ENCODE measurements around the gene RBM15B. TPM values are rescaled to one million over a fixed set of nuclear protein-coding genes. Genes with fewer than 3 reads are reported as not detected.

Gene RBM15B
- total RNA-seq, 1 donor from 2014 or later: 23.5 TPM

GRCh38 chr3:51355891-51356578, 35.0 kb upstream of the RBM15B start:
- DNase-seq (ENCODE audit: low read depth): no peak
- H3K27ac ChIP-seq (ENCODE audit: low read depth, low read length): no peak overlapping the region
- H3K4me1 ChIP-seq (ENCODE audit: insufficient read depth, low read length): no peaks in the 10 kb centered on the region
- no peaks in the 10 kb centered on the region for H3K4me1 Mint-ChIP-seq (ENCODE audit: low read depth, unreplicated experiment)
- H3K27me3 ChIP-seq (ENCODE audit: insufficient read depth, low read length): no peaks in the 10 kb centered on the region
- peaks cover 8% of the 10 kb centered on the region for H3K36me3 Mint-ChIP-seq (ENCODE audit: low read depth, unreplicated experiment)
- no peaks in the 10 kb centered on the region for H3K9me3 ChIP-seq (ENCODE audit: insufficient read depth, low read depth, low read length)
- no peak overlapping the region for H3K27ac Mint-ChIP-seq (ENCODE audit: unreplicated experiment)
- H3K27me3 Mint-ChIP-seq (ENCODE audit: low read depth, unreplicated experiment): peaks cover 10% of the 10 kb centered on the region
- H2AFZ ChIP-seq (ENCODE audit: low read depth, low read length): no peak overlapping the region
- H3K4me3 Mint-ChIP-seq (ENCODE audit: unreplicated experiment): no peak overlapping the region
- H3K9me3 Mint-ChIP-seq (ENCODE audit: unreplicated experiment): no peaks in the 10 kb centered on the region
- no peaks in the 10 kb centered on the region for H3K79me2 ChIP-seq (ENCODE audit: insufficient read depth, low read length)
- FAIRE-seq: no peak
- no peak for TF ChIP-seq CTCF (IDR thresholded peaks at IDR 0.05; ENCODE audit: insufficient read depth, low read depth, low read length)
- H3K36me3 ChIP-seq (ENCODE audit: insufficient read depth, low read length): no peaks in the 10 kb centered on the region
- H3K4me2 ChIP-seq (ENCODE audit: low read length): no peak overlapping the region
- H3K4me3 ChIP-seq (ENCODE audit: insufficient read depth, low read depth, low read length): no peak overlapping the region
- H3K9ac ChIP-seq (ENCODE audit: low read length): no peak overlapping the region
- H4K20me1 ChIP-seq (ENCODE audit: insufficient read depth, low read length): no peaks in the 10 kb centered on the region

GRCh38 chr3:51357856-51358255, 33.2 kb upstream of the RBM15B start:
- H3K4me3 ChIP-seq (ENCODE audit: insufficient read depth, low read depth, low read length): no peak overlapping the region
- H3K9me3 Mint-ChIP-seq (ENCODE audit: unreplicated experiment): no peaks in the 10 kb centered on the region
- TF ChIP-seq EZH2 (IDR thresholded peaks at IDR 0.05; ENCODE audit: insufficient read depth, low read length) (no peak), CTCF (IDR thresholded peaks at IDR 0.05; ENCODE audit: insufficient read depth, low read depth, low read length) (no peak)
- H3K9ac ChIP-seq (ENCODE audit: low read length): no peak overlapping the region
- no peak overlapping the region for H3K27ac Mint-ChIP-seq (ENCODE audit: unreplicated experiment)
- no peaks in the 10 kb centered on the region for H3K36me3 ChIP-seq (ENCODE audit: insufficient read depth, low read length)
- H3K36me3 Mint-ChIP-seq (ENCODE audit: low read depth, unreplicated experiment): peaks cover 10% of the 10 kb centered on the region
- H3K9me3 ChIP-seq (ENCODE audit: insufficient read depth, low read depth, low read length): no peaks in the 10 kb centered on the region
- no peaks in the 10 kb centered on the region for H3K4me1 Mint-ChIP-seq (ENCODE audit: low read depth, unreplicated experiment)
- H3K27me3 ChIP-seq (ENCODE audit: insufficient read depth, low read length): no peaks in the 10 kb centered on the region
- no peak overlapping the region for H2AFZ ChIP-seq (ENCODE audit: low read depth, low read length)
- H3K4me3 Mint-ChIP-seq (ENCODE audit: unreplicated experiment): no peak overlapping the region
- no peak overlapping the region for H3K27ac ChIP-seq (ENCODE audit: low read depth, low read length)
- H3K79me2 ChIP-seq (ENCODE audit: insufficient read depth, low read length): no peaks in the 10 kb centered on the region
- H3K4me2 ChIP-seq (ENCODE audit: low read length): no peak overlapping the region
- no peak for FAIRE-seq
- DNase-seq (ENCODE audit: low read depth): no peak
- peaks cover 10% of the 10 kb centered on the region for H3K27me3 Mint-ChIP-seq (ENCODE audit: low read depth, unreplicated experiment)
- H3K4me1 ChIP-seq (ENCODE audit: insufficient read depth, low read length): no peaks in the 10 kb centered on the region
- no peaks in the 10 kb centered on the region for H4K20me1 ChIP-seq (ENCODE audit: insufficient read depth, low read length)

GRCh38 chr3:51358981-51359380, 32.1 kb upstream of the RBM15B start:
- H3K27me3 ChIP-seq (ENCODE audit: insufficient read depth, low read length): no peaks in the 10 kb centered on the region
- TF ChIP-seq EZH2 (IDR thresholded peaks at IDR 0.05; ENCODE audit: insufficient read depth, low read length) (no peak), CTCF (IDR thresholded peaks at IDR 0.05; ENCODE audit: insufficient read depth, low read depth, low read length) (no peak)
- no peak overlapping the region for H3K4me3 ChIP-seq (ENCODE audit: insufficient read depth, low read depth, low read length)
- Mint-ChIP-seq H3K4me3 (ENCODE audit: unreplicated experiment) (no peak overlapping the region), H3K27me3 (ENCODE audit: low read depth, unreplicated experiment) (peaks cover 10% of the 10 kb centered on the region), H3K4me1 (ENCODE audit: low read depth, unreplicated experiment) (no peaks in the 10 kb centered on the region), H3K36me3 (ENCODE audit: low read depth, unreplicated experiment) (peaks cover 10% of the 10 kb centered on the region), H3K9me3 (ENCODE audit: unreplicated experiment) (peaks cover 4% of the 10 kb centered on the region), H3K27ac (ENCODE audit: unreplicated experiment) (no peak overlapping the region)
- H3K9me3 ChIP-seq (ENCODE audit: insufficient read depth, low read depth, low read length): no peaks in the 10 kb centered on the region
- no peak overlapping the region for H3K9ac ChIP-seq (ENCODE audit: low read length)
- no peaks in the 10 kb centered on the region for H3K36me3 ChIP-seq (ENCODE audit: insufficient read depth, low read length)
- H2AFZ ChIP-seq (ENCODE audit: low read depth, low read length): no peak overlapping the region
- H3K4me1 ChIP-seq (ENCODE audit: insufficient read depth, low read length): no peaks in the 10 kb centered on the region
- no peaks in the 10 kb centered on the region for H3K79me2 ChIP-seq (ENCODE audit: insufficient read depth, low read length)
- FAIRE-seq (no peak), DNase-seq (ENCODE audit: low read depth) (no peak)
- H3K4me2 ChIP-seq (ENCODE audit: low read length): no peak overlapping the region
- H3K27ac ChIP-seq (ENCODE audit: low read depth, low read length): no peak overlapping the region
- H4K20me1 ChIP-seq (ENCODE audit: insufficient read depth, low read length): no peaks in the 10 kb centered on the region

Measured in astrocyte (in vitro differentiated cells and primary cell).